HFFc6 (cell line): ENCODE results near the gene DCP1B. TPM values are rescaled to one million over a fixed set of nuclear protein-coding genes. Genes with fewer than 3 reads are reported as not detected.

Experiments used
- DNase-seq: peaks from one replicate; pipeline ENCODE4 v3.0.0-alpha.2; 2018
- H3K27ac Mint-ChIP-seq: 2 replicates; pipeline ENCODE4 v1.8.0; 2020; ENCODE audit warnings: mild to moderate bottlenecking, mixed read lengths
- H3K27me3 Mint-ChIP-seq: 2 replicates; pipeline ENCODE4 v1.8.0; 2021; ENCODE audit warnings: mild to moderate bottlenecking, moderate library complexity, mixed read lengths; ENCODE audit not compliant: insufficient read depth
- H3K36me3 Mint-ChIP-seq: 2 replicates; pipeline ENCODE4 v1.8.0; 2021; ENCODE audit warnings: low read depth, mixed read lengths
- H3K4me1 Mint-ChIP-seq: 2 replicates; pipeline ENCODE4 v1.8.0; 2020; ENCODE audit warnings: low read depth, mixed read lengths
- H3K4me3 Mint-ChIP-seq: 2 replicates; pipeline ENCODE4 v1.8.0; 2020; ENCODE audit warnings: mild to moderate bottlenecking, moderate library complexity, mixed read lengths
- H3K9me3 Mint-ChIP-seq: 2 replicates; pipeline ENCODE4 v1.8.0; 2020; ENCODE audit warnings: mild to moderate bottlenecking, mixed read lengths
- total RNA-seq, 6 experiments: library from RNA; stranded (reverse); fragmentation: NEBNext Ultra II Directional; extraction: Animal tissue kit (Norgen Biotek cat#: 25700); gene quantifications; 2 replicates in 1 of 6; 3 replicates in 5 of 6; pipeline ENCODE4 v1.2.3, GENCODE V29; 2021
- TF ChIP-seq, protein P1 (sequence below): fragments of 200-600 bp; sonication (generic); IDR thresholded peaks from 2 replicates; pipeline ENCODE4 v1.5.0; 2021; ENCODE audit warnings: antibody characterized with exemption, mild to moderate bottlenecking

DCP1B gene
- total RNA-seq, 6 experiments from 2014 or later: 12.6 to 16.4 (median 14.5) TPM

- Mint-ChIP-seq H3K9me3 (no peaks in the 10 kb centered on the region; the same call in 1 of the 2 replicates), H3K27ac (no peak overlapping the region), H3K4me3 (no peak overlapping the region), H3K4me1 (peaks cover 12% of the 10 kb centered on the region), H3K27me3 (peaks cover 11% of the 10 kb centered on the region), H3K36me3 (peaks cover 5% of the 10 kb centered on the region)
- TF ChIP-seq, protein P1, sequence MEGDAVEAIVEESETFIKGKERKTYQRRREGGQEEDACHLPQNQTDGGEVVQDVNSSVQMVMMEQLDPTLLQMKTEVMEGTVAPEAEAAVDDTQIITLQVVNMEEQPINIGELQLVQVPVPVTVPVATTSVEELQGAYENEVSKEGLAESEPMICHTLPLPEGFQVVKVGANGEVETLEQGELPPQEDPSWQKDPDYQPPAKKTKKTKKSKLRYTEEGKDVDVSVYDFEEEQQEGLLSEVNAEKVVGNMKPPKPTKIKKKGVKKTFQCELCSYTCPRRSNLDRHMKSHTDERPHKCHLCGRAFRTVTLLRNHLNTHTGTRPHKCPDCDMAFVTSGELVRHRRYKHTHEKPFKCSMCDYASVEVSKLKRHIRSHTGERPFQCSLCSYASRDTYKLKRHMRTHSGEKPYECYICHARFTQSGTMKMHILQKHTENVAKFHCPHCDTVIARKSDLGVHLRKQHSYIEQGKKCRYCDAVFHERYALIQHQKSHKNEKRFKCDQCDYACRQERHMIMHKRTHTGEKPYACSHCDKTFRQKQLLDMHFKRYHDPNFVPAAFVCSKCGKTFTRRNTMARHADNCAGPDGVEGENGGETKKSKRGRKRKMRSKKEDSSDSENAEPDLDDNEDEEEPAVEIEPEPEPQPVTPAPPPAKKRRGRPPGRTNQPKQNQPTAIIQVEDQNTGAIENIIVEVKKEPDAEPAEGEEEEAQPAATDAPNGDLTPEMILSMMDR: no peak
- no peak for DNase-seq
Measured at GRCh38 chr12:1911598-1912575, 92.4 kb downstream of the DCP1B start.

DNA sequence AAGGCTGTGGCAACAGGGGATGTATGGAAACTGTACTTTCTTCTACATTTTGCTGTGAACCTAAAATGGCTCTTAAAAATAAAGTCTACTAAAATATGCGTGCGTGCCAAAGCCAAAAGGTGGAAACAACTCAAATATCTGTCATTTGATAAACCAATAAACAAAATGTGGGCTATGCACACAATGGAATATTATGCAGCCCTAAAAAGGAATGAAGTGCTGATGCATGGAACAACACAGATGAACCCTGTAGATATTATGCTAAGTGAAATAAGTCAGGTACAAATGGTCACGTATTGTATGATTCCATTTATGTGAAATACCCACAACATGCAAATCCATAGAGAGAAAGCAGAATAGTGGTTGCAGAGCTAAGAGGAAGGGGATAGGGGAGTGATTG is 93.8 kb downstream of the DCP1B start:
- no peak overlapping the region for H3K27ac Mint-ChIP-seq
- no peak overlapping the region for H3K4me3 Mint-ChIP-seq
- TF ChIP-seq, protein P1: no peak
- no peak for DNase-seq
- peaks cover 12% of the 10 kb centered on the region for H3K4me1 Mint-ChIP-seq
- peaks cover 4% of the 10 kb centered on the region for H3K9me3 Mint-ChIP-seq
- H3K36me3 Mint-ChIP-seq: peaks cover 5% of the 10 kb centered on the region
- peaks cover 4% of the 10 kb centered on the region for H3K27me3 Mint-ChIP-seq

GRCh38 chr12:1908758-1909157 is 95.5 kb downstream of the DCP1B start:
- H3K9me3 Mint-ChIP-seq: peaks cover 15% of the 10 kb centered on the region
- no peak overlapping the region for H3K27ac Mint-ChIP-seq
- H3K36me3 Mint-ChIP-seq: peaks cover 5% of the 10 kb centered on the region
- peaks cover 12% of the 10 kb centered on the region for H3K4me1 Mint-ChIP-seq
- TF ChIP-seq, protein P1: no peak
- H3K4me3 Mint-ChIP-seq: no peak overlapping the region
- no peak for DNase-seq
- H3K27me3 Mint-ChIP-seq: peaks cover 2% of the 10 kb centered on the region

DNA sequence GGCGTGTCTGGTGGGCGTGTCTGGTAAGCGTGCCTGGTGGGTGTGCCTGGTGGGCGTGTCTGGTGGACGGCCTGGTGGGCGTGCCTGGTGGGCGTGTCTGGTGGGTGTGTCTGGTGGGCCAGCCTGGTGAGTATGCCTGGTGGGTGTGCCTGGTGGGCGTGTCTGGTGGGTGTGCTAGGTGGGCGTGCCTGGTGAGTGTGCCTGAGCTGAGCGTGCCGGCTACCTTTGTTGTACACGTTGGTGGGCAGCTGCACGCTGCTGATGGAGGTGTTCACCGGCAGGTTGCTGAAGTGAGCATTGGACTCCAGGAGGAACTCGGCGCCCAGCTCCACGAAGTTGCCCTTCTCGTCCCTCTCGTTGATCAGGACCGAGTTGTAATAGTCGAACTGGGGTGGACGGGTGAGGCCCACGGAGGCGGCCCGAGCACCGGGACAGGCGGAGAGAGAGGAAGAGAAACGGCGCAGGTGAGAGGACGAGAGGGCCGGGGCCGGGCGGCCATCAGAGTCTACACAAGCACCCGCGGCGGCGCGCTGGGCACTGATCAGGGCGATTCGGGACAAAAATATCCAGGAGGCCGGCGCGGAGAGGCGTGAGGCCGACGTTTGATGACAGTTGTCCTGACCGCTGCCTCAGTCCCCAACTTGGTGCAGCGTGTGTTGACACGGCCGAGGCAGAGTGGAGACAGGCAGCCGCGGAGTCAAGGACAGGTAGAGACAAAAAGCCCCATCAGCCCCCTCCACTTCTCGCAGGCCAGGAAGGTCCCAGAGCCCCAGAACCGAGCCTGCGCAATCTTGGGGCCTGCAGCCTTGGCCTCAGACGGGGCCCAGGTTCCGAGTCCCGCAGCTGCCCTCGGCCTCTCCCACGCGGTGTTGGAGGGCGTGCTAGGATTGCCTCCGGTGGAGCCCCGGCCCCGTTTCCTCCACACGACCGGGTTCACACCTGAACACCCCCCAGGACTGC is 96.3 kb downstream of the DCP1B start:
- Mint-ChIP-seq H3K27ac (no peak overlapping the region), H3K9me3 (peaks cover 21% of the 10 kb centered on the region), H3K27me3 (peaks cover 2% of the 10 kb centered on the region; the same call in 1 of the 2 replicates), H3K4me1 (peaks cover 9% of the 10 kb centered on the region), H3K36me3 (peaks cover 9% of the 10 kb centered on the region), H3K4me3 (no peak overlapping the region)
- DNase-seq: no peak
- TF ChIP-seq, protein P1: no peak

DNA sequence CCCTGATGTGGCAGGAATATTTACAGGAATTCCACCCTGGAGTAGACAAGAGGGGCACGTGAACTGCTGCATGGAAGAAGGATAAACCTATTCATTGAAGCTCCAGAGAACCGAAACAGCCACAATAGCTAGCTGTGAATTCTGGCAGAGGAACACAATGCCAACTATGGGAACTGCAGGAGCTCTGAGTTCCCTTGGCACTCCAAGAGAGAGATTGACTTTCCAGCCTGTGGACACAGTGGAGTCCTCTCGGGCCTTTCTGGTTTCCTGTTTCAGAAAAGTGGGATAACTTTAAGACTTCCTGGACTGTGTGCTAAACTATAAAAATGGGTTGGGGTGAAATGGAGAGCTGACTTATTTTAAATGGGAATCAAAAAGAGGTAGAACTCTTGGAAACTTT is 97.7 kb downstream of the DCP1B start:
- peaks cover 4% of the 10 kb centered on the region; the same call in 1 of the 2 replicates for H3K27me3 Mint-ChIP-seq
- peaks cover 14% of the 10 kb centered on the region for H3K36me3 Mint-ChIP-seq
- no peak overlapping the region for H3K4me3 Mint-ChIP-seq
- no peaks in the 10 kb centered on the region for H3K4me1 Mint-ChIP-seq
- TF ChIP-seq, protein P1: no peak
- no peak overlapping the region for H3K27ac Mint-ChIP-seq
- peaks cover 31% of the 10 kb centered on the region for H3K9me3 Mint-ChIP-seq
- no peak for DNase-seq
